ENCODE results near the gene KDM4E.

- TF ChIP-seq IKZF3 (tag by site-specific recombination; IDR thresholded peaks at IDR 0.05) (no peak), ZNF324 (tag by site-specific recombination; IDR thresholded peaks at IDR 0.05) (no peak)
Observed at GRCh38 chr11:95003716-95004115, 21.3 kb upstream of the KDM4E start.
